ENCODE data around the gene SKIC8.

GRCh38 chr15:78291052-78291451 is 8.4 kb downstream of the SKIC8 start:
- no peak for TF ChIP-seq POLR2A (IDR thresholded peaks at IDR 0.05)
- no peak for TF ChIP-seq CTCF (IDR thresholded peaks at IDR 0.05)
